Measurements from ENCODE around the gene CD33. TPM values are rescaled to one million over a fixed set of nuclear protein-coding genes. Genes with fewer than 3 reads are reported as not detected.

The CD33 gene
- polyA plus RNA-seq, 1 donor from 2014 or later, result not detected

DNA sequence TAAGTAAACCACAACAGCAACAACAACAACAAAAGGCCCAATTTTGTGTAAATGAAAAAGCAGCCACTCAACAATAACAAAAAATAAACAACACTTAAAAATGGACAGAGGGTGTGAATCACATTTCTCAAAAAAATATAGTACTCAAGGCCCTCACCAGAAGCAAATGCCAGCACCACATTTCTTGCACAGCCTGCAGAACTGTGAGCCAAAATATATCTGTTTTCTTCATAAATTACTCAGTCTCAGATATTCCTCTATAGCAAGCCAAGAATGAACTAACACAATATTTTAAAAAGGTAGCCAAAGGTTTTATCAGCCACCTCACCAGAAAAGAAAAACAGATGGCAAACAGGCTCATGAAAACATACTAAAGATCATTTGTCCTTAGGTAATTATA, 3.9 kb upstream of the CD33 start:
- no peaks in the 10 kb centered on the region for H3K79me2 ChIP-seq (replicated peaks; ENCODE audit: insufficient read depth, low read length)

DNA sequence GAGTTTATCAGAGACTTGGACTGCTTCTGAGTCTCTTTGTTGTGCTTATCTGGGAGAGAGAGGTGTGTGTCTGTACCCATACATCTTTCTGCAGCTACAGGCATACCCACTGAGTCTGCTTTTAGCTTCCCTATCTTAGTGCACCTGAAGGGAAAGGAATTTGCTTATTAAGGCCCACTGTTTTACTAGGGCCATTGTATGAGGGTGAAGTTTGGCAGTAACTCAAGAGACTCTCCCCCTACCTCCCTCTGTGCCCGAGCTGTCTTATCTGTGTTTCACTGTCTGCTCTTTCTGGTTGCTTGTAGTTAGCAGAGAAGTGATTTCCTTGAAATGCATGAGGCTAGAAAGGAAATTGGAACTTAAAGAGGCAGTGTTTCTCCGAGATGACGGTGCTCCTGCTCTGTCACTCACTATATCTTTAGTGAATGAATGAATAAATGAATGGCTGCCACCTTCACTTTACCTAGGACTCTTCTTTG, 678 bp upstream of the CD33 start:
- H4K20me1 ChIP-seq (ENCODE audit: insufficient read depth), result no peaks in the 10 kb centered on the region
- no peaks in the 10 kb centered on the region for H3K9me2 ChIP-seq (ENCODE audit: insufficient read depth, low read length)

More for the DNA sequence above, 3.9 kb upstream of the CD33 start:
- Histone ChIP-seq H3K9ac (ENCODE audit: low read length) (no peak overlapping the region), H3K27me3 (ENCODE audit: insufficient read depth, low read depth, low read length) (no peaks in the 10 kb centered on the region), H3K4me3 (ENCODE audit: low read length) (no peak overlapping the region), H4K20me1 (ENCODE audit: insufficient read depth) (no peaks in the 10 kb centered on the region), H3K4me2 (ENCODE audit: low read length) (no peak overlapping the region), H3K36me3 (ENCODE audit: insufficient read depth, low read length) (no peaks in the 10 kb centered on the region), H2AFZ (ENCODE audit: low read depth, low read length) (no peak overlapping the region), H3F3A (ENCODE audit: insufficient read depth, low read length, poor library complexity, severe bottlenecking) (no peaks in the 10 kb centered on the region), H3K27ac (ENCODE audit: low read length) (no peak overlapping the region), H3K9me3 (ENCODE audit: low read length) (no peaks in the 10 kb centered on the region), H3K9me2 (ENCODE audit: insufficient read depth, low read length) (no peaks in the 10 kb centered on the region)
- no peak for TF ChIP-seq SMC3 (conservative IDR thresholded peaks at IDR 0.05; ENCODE audit: poor library complexity)
- TF ChIP-seq, protein P1, sequence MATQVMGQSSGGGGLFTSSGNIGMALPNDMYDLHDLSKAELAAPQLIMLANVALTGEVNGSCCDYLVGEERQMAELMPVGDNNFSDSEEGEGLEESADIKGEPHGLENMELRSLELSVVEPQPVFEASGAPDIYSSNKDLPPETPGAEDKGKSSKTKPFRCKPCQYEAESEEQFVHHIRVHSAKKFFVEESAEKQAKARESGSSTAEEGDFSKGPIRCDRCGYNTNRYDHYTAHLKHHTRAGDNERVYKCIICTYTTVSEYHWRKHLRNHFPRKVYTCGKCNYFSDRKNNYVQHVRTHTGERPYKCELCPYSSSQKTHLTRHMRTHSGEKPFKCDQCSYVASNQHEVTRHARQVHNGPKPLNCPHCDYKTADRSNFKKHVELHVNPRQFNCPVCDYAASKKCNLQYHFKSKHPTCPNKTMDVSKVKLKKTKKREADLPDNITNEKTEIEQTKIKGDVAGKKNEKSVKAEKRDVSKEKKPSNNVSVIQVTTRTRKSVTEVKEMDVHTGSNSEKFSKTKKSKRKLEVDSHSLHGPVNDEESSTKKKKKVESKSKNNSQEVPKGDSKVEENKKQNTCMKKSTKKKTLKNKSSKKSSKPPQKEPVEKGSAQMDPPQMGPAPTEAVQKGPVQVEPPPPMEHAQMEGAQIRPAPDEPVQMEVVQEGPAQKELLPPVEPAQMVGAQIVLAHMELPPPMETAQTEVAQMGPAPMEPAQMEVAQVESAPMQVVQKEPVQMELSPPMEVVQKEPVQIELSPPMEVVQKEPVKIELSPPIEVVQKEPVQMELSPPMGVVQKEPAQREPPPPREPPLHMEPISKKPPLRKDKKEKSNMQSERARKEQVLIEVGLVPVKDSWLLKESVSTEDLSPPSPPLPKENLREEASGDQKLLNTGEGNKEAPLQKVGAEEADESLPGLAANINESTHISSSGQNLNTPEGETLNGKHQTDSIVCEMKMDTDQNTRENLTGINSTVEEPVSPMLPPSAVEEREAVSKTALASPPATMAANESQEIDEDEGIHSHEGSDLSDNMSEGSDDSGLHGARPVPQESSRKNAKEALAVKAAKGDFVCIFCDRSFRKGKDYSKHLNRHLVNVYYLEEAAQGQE (IDR thresholded peaks at IDR 0.05; ENCODE audit: borderline replicate concordance), result no peak
- TF ChIP-seq POLR2AphosphoS5 (IDR thresholded peaks at IDR 0.05), result no peak
- TF ChIP-seq, protein P2, sequence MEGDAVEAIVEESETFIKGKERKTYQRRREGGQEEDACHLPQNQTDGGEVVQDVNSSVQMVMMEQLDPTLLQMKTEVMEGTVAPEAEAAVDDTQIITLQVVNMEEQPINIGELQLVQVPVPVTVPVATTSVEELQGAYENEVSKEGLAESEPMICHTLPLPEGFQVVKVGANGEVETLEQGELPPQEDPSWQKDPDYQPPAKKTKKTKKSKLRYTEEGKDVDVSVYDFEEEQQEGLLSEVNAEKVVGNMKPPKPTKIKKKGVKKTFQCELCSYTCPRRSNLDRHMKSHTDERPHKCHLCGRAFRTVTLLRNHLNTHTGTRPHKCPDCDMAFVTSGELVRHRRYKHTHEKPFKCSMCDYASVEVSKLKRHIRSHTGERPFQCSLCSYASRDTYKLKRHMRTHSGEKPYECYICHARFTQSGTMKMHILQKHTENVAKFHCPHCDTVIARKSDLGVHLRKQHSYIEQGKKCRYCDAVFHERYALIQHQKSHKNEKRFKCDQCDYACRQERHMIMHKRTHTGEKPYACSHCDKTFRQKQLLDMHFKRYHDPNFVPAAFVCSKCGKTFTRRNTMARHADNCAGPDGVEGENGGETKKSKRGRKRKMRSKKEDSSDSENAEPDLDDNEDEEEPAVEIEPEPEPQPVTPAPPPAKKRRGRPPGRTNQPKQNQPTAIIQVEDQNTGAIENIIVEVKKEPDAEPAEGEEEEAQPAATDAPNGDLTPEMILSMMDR (IDR thresholded peaks at IDR 0.05; ENCODE audit: poor library complexity, severe bottlenecking), result no peak
- TF ChIP-seq RAD21 (conservative IDR thresholded peaks at IDR 0.05), result no peak
- TF ChIP-seq EP300 (conservative IDR thresholded peaks at IDR 0.05; ENCODE audit: poor library complexity, severe bottlenecking), result no peak
- no peak for TF ChIP-seq TAF1 (IDR thresholded peaks at IDR 0.05; ENCODE audit: low read depth)
- TF ChIP-seq EZH2 (IDR thresholded peaks at IDR 0.05; ENCODE audit: borderline replicate concordance, insufficient read depth, low read length, poor library complexity, severe bottlenecking), result no peak
- TF ChIP-seq MXI1 (conservative IDR thresholded peaks at IDR 0.05; ENCODE audit: poor library complexity, severe bottlenecking), result no peak

More for the DNA sequence above, 678 bp upstream of the CD33 start:
- H3K27me3 ChIP-seq (ENCODE audit: insufficient read depth, low read depth, low read length), result no peaks in the 10 kb centered on the region
- H3K27ac ChIP-seq (ENCODE audit: low read length), result no peak overlapping the region
- no peaks in the 10 kb centered on the region for H3K36me3 ChIP-seq (ENCODE audit: insufficient read depth, low read length)
- no peak overlapping the region for H3K9ac ChIP-seq (ENCODE audit: low read length)
- H2AFZ ChIP-seq (ENCODE audit: low read depth, low read length), result no peak overlapping the region
- no peak overlapping the region for H3K4me2 ChIP-seq (ENCODE audit: low read length)
- TF ChIP-seq SMC3 (conservative IDR thresholded peaks at IDR 0.05; ENCODE audit: poor library complexity), result no peak
- TF ChIP-seq POLR2AphosphoS5 (IDR thresholded peaks at IDR 0.05), result no peak
- no peak for TF ChIP-seq EZH2 (IDR thresholded peaks at IDR 0.05; ENCODE audit: borderline replicate concordance, insufficient read depth, low read length, poor library complexity, severe bottlenecking)
- TF ChIP-seq, protein P2 (IDR thresholded peaks at IDR 0.05; ENCODE audit: poor library complexity, severe bottlenecking), result no peak
- TF ChIP-seq TAF1 (IDR thresholded peaks at IDR 0.05; ENCODE audit: low read depth), result no peak
- no peak for TF ChIP-seq EP300 (conservative IDR thresholded peaks at IDR 0.05; ENCODE audit: poor library complexity, severe bottlenecking)
- no peak for TF ChIP-seq RAD21 (conservative IDR thresholded peaks at IDR 0.05)
- TF ChIP-seq MXI1 (conservative IDR thresholded peaks at IDR 0.05; ENCODE audit: poor library complexity, severe bottlenecking), result no peak
- TF ChIP-seq, protein P1 (IDR thresholded peaks at IDR 0.05; ENCODE audit: borderline replicate concordance), result no peak
- no peaks in the 10 kb centered on the region for H3K9me3 ChIP-seq (ENCODE audit: low read length)
- H3K4me3 ChIP-seq (ENCODE audit: low read length), result no peak overlapping the region
- no peaks in the 10 kb centered on the region for H3F3A ChIP-seq (ENCODE audit: insufficient read depth, low read length, poor library complexity, severe bottlenecking)
- H3K79me2 ChIP-seq (replicated peaks; ENCODE audit: insufficient read depth, low read length), result no peaks in the 10 kb centered on the region
